Ascending aorta (tissue), 1 donor: ENCODE data around the gene TDG. TPM values are rescaled to one million over a fixed set of nuclear protein-coding genes. Genes with fewer than 3 reads are reported as not detected.

Experiments used
- total RNA-seq: library from RNA; depleted of rRNA; stranded (reverse); fragments of >200 nt; gene quantifications from one replicate; pipeline ENCODE4 v1.1.0, GENCODE V29; 2016

Gene TDG
- total RNA-seq, 1 donor from 2014 or later = 11.8 TPM

Other genes starting within 250 kb of the TDG start
- 6.6 TPM for gene NT5DC3, start 124.6 kb upstream of the TDG start, total RNA-seq
- 250 TPM for gene HSP90B1, start 35.5 kb upstream of the TDG start, total RNA-seq
- 72.3 TPM for gene GLT8D2, start 84.3 kb downstream of the TDG start, total RNA-seq
- gene HCFC2, start 98.7 kb downstream of the TDG start, total RNA-seq = 9.8 TPM
- 62.8 TPM for gene NFYB, start 172.3 kb downstream of the TDG start, total RNA-seq
- 67.4 TPM for gene TXNRD1, start 249.9 kb downstream of the TDG start, total RNA-seq